HG03457 (cell line): ENCODE measurements around the gene SPATA17.
"Not testable (repeated sequence)": the region's sequence is repeated elsewhere in the genome, so short reads cannot be mapped to it uniquely, and the experiment has no call there.

ENCODE experiments used
- ATAC-seq: cut with Tn5 transposase; IDR thresholded peaks from one replicate; pipeline ENCODE4 v1.9.1; 2021; ENCODE audit warnings: moderate number of reproducible peaks; ENCODE audit not compliant: unreplicated experiment

The SPATA17 gene

GRCh38 chr1:217674028-217674729 lies 43.0 kb downstream of the SPATA17 start:
- no peak for ATAC-seq

GRCh38 chr1:217681806-217682205 lies 50.7 kb downstream of the SPATA17 start:
- no peak for ATAC-seq

- no peak for ATAC-seq
These were observed 56.4 kb downstream of the SPATA17 start for GRCh38 chr1:217687511-217687910.

- ATAC-seq: not testable (repeated sequence)
These were observed 65.0 kb downstream of the SPATA17 start for GRCh38 chr1:217696140-217696539.

- no peak for ATAC-seq
These were observed 72.2 kb downstream of the SPATA17 start for GRCh38 chr1:217703326-217703725.

GRCh38 chr1:217712925-217713597 lies 81.9 kb downstream of the SPATA17 start:
- no peak for ATAC-seq

- no peak for ATAC-seq
These were observed 84.5 kb downstream of the SPATA17 start for GRCh38 chr1:217715681-217716080.

GRCh38 chr1:217717959-217718358 lies 86.8 kb downstream of the SPATA17 start:
- no peak for ATAC-seq

GRCh38 chr1:217718873-217719272 lies 87.7 kb downstream of the SPATA17 start:
- ATAC-seq: no peak

- no peak for ATAC-seq
These were observed 90.5 kb downstream of the SPATA17 start for GRCh38 chr1:217721692-217722091.

GRCh38 chr1:217734973-217735372 lies 103.8 kb downstream of the SPATA17 start:
- no peak for ATAC-seq

GRCh38 chr1:217747156-217747769 lies 116.1 kb downstream of the SPATA17 start:
- no peak for ATAC-seq

- no peak for ATAC-seq
These were observed 138.6 kb downstream of the SPATA17 start for GRCh38 chr1:217769768-217770167.

- ATAC-seq: no peak
These were observed 139.8 kb downstream of the SPATA17 start for GRCh38 chr1:217770918-217771317.

GRCh38 chr1:217776693-217777092 lies 145.5 kb downstream of the SPATA17 start:
- no peak for ATAC-seq

- no peak for ATAC-seq
These were observed 149.9 kb downstream of the SPATA17 start for GRCh38 chr1:217781056-217781455.

- no peak for ATAC-seq
These were observed 159.9 kb downstream of the SPATA17 start for GRCh38 chr1:217791091-217791490.

- no peak for ATAC-seq
These were observed 174.6 kb downstream of the SPATA17 start for GRCh38 chr1:217805792-217806191.

GRCh38 chr1:217812175-217812574 lies 181.0 kb downstream of the SPATA17 start:
- ATAC-seq: no peak

- ATAC-seq: no peak
These were observed 181.9 kb downstream of the SPATA17 start for GRCh38 chr1:217813031-217813430.

- no peak for ATAC-seq
These were observed 206.5 kb downstream of the SPATA17 start for GRCh38 chr1:217837691-217838090.

- ATAC-seq: no peak
These were observed 208.0 kb downstream of the SPATA17 start for GRCh38 chr1:217839161-217839560.
